HepG2 (cell line): ENCODE data around the gene RGP1. TPM values are rescaled to one million over a fixed set of nuclear protein-coding genes. Genes with fewer than 3 reads are reported as not detected.

ENCODE experiments used
- ATAC-seq: fragments of 200-7000 bp; cut with Tn5 transposase; 3 replicates; pipeline ENCODE4 v1.9.1; 2020; ENCODE audit warnings: mild to moderate bottlenecking, moderate library complexity
- BruUV-seq: library from RNA; stranded (reverse); fragments of 400-500 nt; replicated peaks from 2 replicates; lab custom pipeline; 2021; lab: Mats Ljungman, UMichigan
- CTCF ChIA-PET: fragments of 300-600 bp; formaldehyde crosslinking; extraction: SDS; loops from one replicate; lab custom pipeline; 2021; ENCODE audit warnings: low total read pairs, inconsistent platforms, low intra/inter-chr PET ratio; lab: Yijun Ruan, JAX
- POLR2A ChIA-PET: fragments of 350-600 bp; sonication (Branson Sonifier 250); formaldehyde crosslinking; loops from one replicate; lab custom pipeline; 2020; ENCODE audit warnings: antibody characterized with exemption, inconsistent platforms; lab: Yijun Ruan, JAX
- DNase-seq: peaks from one replicate; pipeline ENCODE4 v3.0.0-alpha.2; 2015; ENCODE audit warnings: low spot score
- FAIRE-seq: peaks from 3 replicates; lab custom pipeline; 2011; peaks lifted over from hg19 to GRCh38; lab: Jason Lieb, UNC
- H2AFZ ChIP-seq: one replicate; pipeline ENCODE4 v1.6.1; 2011; ENCODE audit warnings: low read length, inconsistent platforms
- H3K27ac ChIP-seq: fragments of 300-600 bp; 3 replicates; pipeline ENCODE4 v1.8.0; 2011; ENCODE audit warnings: mixed run types, mild to moderate bottlenecking, mixed read lengths, low read length, inconsistent platforms; ENCODE audit not compliant: insufficient read depth; ENCODE audit errors: extremely low read length
- H3K27me3 ChIP-seq, 2 experiments: fragments of 200-600 bp in 1 of 2; 2 replicates in 1 of 2; 3 replicates in 1 of 2; pipeline versions ENCODE4 v1.6.0 to v1.8.0; 2011; ENCODE audit warnings: low read length in 2 of 2, mild to moderate bottlenecking in 2 of 2, moderate library complexity in 2 of 2, inconsistent platforms in 1 of 2; ENCODE audit not compliant: insufficient read depth in 2 of 2, control insufficient read depth in 1 of 2
- H3K36me3 ChIP-seq, 2 experiments: fragments of 200-600 bp in 1 of 2; replicated peaks in 1 of 2; 2 replicates in 1 of 2; 3 replicates in 1 of 2; pipeline versions ENCODE4 v1.5.1 to v1.8.0; 2011; ENCODE audit warnings: low read length in 2 of 2, inconsistent platforms in 1 of 2; ENCODE audit not compliant: insufficient read depth in 2 of 2, control insufficient read depth in 1 of 2
- H3K4me1 ChIP-seq: 2 replicates; pipeline ENCODE4 v1.5.1; 2012; ENCODE audit warnings: low read length, inconsistent platforms; ENCODE audit not compliant: insufficient read depth
- H3K4me2 ChIP-seq: 2 replicates; pipeline ENCODE4 v1.6.0; 2011; ENCODE audit warnings: low read depth, low read length, inconsistent platforms
- H3K4me3 ChIP-seq, 3 experiments: fragments of 200-600 bp in 1 of 3; sonication (generic), shearing (Covaris generic) in 1 of 3; replicated peaks in 1 of 3; 2 replicates each; pipeline ENCODE4 v1.5.1; 2011 to 2016; ENCODE audit warnings: low read length in 3 of 3, inconsistent platforms in 2 of 3, low read depth in 2 of 3, mild to moderate bottlenecking in 2 of 3, control low read depth in 1 of 3, mixed read lengths in 1 of 3; ENCODE audit not compliant: insufficient read depth in 1 of 3
- H3K79me2 ChIP-seq: one replicate; pipeline ENCODE4 v1.6.1; 2011; ENCODE audit warnings: low read length, inconsistent platforms; ENCODE audit not compliant: insufficient read depth
- H3K9ac ChIP-seq: 2 replicates; pipeline ENCODE4 v1.6.0; 2011; ENCODE audit warnings: mild to moderate bottlenecking, low read depth, low read length, inconsistent platforms; ENCODE audit not compliant: insufficient read depth
- H3K9me3 ChIP-seq: 2 replicates; pipeline ENCODE4 v1.5.1; 2012; ENCODE audit warnings: mild to moderate bottlenecking, low read length
- H4K20me1 ChIP-seq: 2 replicates; pipeline ENCODE4 v1.6.0; 2011; ENCODE audit warnings: inconsistent platforms, mild to moderate bottlenecking, low read length, moderate library complexity; ENCODE audit not compliant: insufficient read depth
- AHDC1 ChIP-seq: sonication (generic); formaldehyde crosslinking; IDR thresholded peaks from 2 replicates; pipeline ENCODE4 v1.5.1; 2020; ENCODE audit warnings: mild to moderate bottlenecking, missing genetic modification reagents, borderline replicate concordance
- CBX2 ChIP-seq, 2 experiments: fragments of 200-600 bp in 1 of 2; sonication (generic); formaldehyde crosslinking in 1 of 2; IDR thresholded peaks; 2 replicates each; pipeline versions ENCODE4 v1.7.0 to v1.8.1; 2018 to 2022; ENCODE audit warnings: low read depth in 2 of 2, low read length in 1 of 2, mild to moderate bottlenecking in 1 of 2, missing genetic modification reagents in 1 of 2
- ELF4 ChIP-seq: sonication (generic); formaldehyde crosslinking; IDR thresholded peaks from 2 replicates; pipeline ENCODE4 v1.5.0; 2020; ENCODE audit warnings: missing genetic modification reagents, mild to moderate bottlenecking, moderate library complexity, borderline replicate concordance
- FOXP4 ChIP-seq: sonication (generic); formaldehyde crosslinking; IDR thresholded peaks from 2 replicates; pipeline ENCODE4 v1.4.0; 2020; ENCODE audit warnings: missing genetic modification reagents
- KLF6 ChIP-seq: IDR thresholded peaks from 2 replicates; pipeline ENCODE4 v1.8.0; 2016; ENCODE audit warnings: missing biosample characterization, missing genetic modification reagents
- MED13 ChIP-seq: sonication (generic); formaldehyde crosslinking; IDR thresholded peaks from 2 replicates; pipeline ENCODE4 v1.5.0; 2020; ENCODE audit warnings: missing genetic modification reagents
- PRMT3 ChIP-seq: sonication (generic); formaldehyde crosslinking; IDR thresholded peaks from 2 replicates; pipeline ENCODE4 v1.8.1; 2022; ENCODE audit warnings: low read depth, mild to moderate bottlenecking, moderate library complexity, missing genetic modification reagents, borderline replicate concordance
- REPIN1 ChIP-seq: sonication (generic); formaldehyde crosslinking; IDR thresholded peaks from 2 replicates; pipeline ENCODE4 v1.8.0; 2022; ENCODE audit warnings: missing genetic modification reagents, low read depth, mild to moderate bottlenecking, borderline replicate concordance
- TAF1 ChIP-seq: sonication (generic); formaldehyde crosslinking; IDR thresholded peaks from 2 replicates; pipeline ENCODE4 v1.4.0; 2020; ENCODE audit warnings: missing genetic modification reagents
- ZFP41 ChIP-seq: sonication (generic); formaldehyde crosslinking; IDR thresholded peaks from 2 replicates; pipeline ENCODE4 v1.4.0; 2020; ENCODE audit warnings: mild to moderate bottlenecking, missing genetic modification reagents, borderline replicate concordance
- ZNF530 ChIP-seq: sonication (generic); formaldehyde crosslinking; IDR thresholded peaks from 2 replicates; pipeline ENCODE4 v1.5.0; 2020; ENCODE audit warnings: low read depth, mild to moderate bottlenecking, missing genetic modification reagents
- ZNF572 ChIP-seq: sonication (generic); formaldehyde crosslinking; IDR thresholded peaks from 2 replicates; pipeline ENCODE4 v1.5.1; 2020; ENCODE audit warnings: mild to moderate bottlenecking, missing genetic modification reagents
- WGBS: methylation state at CpG from one replicate; pipeline ENCODE4 v1.1.6; 2017; ENCODE audit warnings: low lambda C conversion rate; 5-methylcytosine and 5-hydroxymethylcytosine counted together
- in situ Hi-C: cut with HindIII; loops from 2 replicates; pipeline ENCODE4 v1.10.0; 2017; ENCODE audit warnings: low pct_unique_long_range_greater_than_20kb; ENCODE audit not compliant: extremely low pct_ligation_motif_present
- intact Hi-C: fragments of 100-400 bp; cut with micrococcal nuclease; formaldehyde crosslinking; loops from one replicate; pipeline ENCODE4 v1.10.0; 2022; ENCODE audit not compliant: unreplicated experiment
- polyA plus RNA-seq, 8 experiments: library from polyadenylated mRNA; depleted of rRNA in 3 of 8; stranded (reverse) in 7 of 8; unstranded in 1 of 8; fragments of >200 nt; fragmentation: Illumina TruSeq in 4 of 8; extraction: Trizol in 4 of 8; gene quantifications; 2 replicates each; pipeline versions ENCODE4 v1.2.1 to v1.2.3, GENCODE V29; 2011 to 2016; ENCODE audit warnings: low read depth in 4 of 8, missing spikeins in 1 of 8, mixed read lengths in 1 of 8; ENCODE audit not compliant: insufficient read depth in 1 of 8
- total RNA-seq, 5 experiments: library from RNA; depleted of rRNA; stranded (reverse); fragments of >200 nt; fragmentation: Illumina TruSeq; extraction: Trizol; gene quantifications; 2 replicates each; pipeline ENCODE4 v1.2.3, GENCODE V29; 2016; ENCODE audit warnings: low read depth in 1 of 5

The RGP1 gene
- total and polyA plus RNA-seq, 2 of the 13 experiments (the other 11 are each of a cell fraction or from before 2014, with no cell fraction given): 12.7 to 21.0 TPM

- Histone ChIP-seq H3K36me3 (peaks cover 66 to 95% of the 10 kb centered on the region in 2 experiments), H3K9me3 (no peaks in the 10 kb centered on the region), H3K4me2 (no peak overlapping the region), H3K4me3 (no peak overlapping the region), H3K79me2 (no peaks in the 10 kb centered on the region), H3K4me1 (no peaks in the 10 kb centered on the region), H3K9ac (no peak overlapping the region), H4K20me1 (no peaks in the 10 kb centered on the region), H3K27ac (no peak overlapping the region), H3K27me3 (no peaks in the 10 kb centered on the region), H2AFZ (no peak overlapping the region)
- DNase-seq (no peak), FAIRE-seq (no peak), ATAC-seq (no peak)
- BruUV-seq: TSS peak; percentile 20
- no peak for TF ChIP-seq ZNF572 (CRISPR knock-in tag)
- TF ChIP-seq CBX2 (IDR thresholded peaks at IDR 0.05; ENCODE audit: low read depth, low read length): no peak
- TF ChIP-seq CBX2 (CRISPR knock-in tag; IDR thresholded peaks at IDR 0.05; ENCODE audit: low read depth): no peak
- TF ChIP-seq REPIN1 (CRISPR knock-in tag): no peak
- TF ChIP-seq ZNF530: no peak
- TF ChIP-seq KLF6 (CRISPR knock-in tag): no peak
- TF ChIP-seq PRMT3: no peak
- intact Hi-C loops: no loop called here
- in situ Hi-C loops: no loop called here
- ChIA-PET CTCF (no interaction called here), POLR2A (no interaction called here)
- 98% methylated on average over 4 of the region's 4 CpGs for WGBS
These were observed 29.5 kb upstream of the RGP1 start for GRCh38 chr9:35719546-35719945.

DNA sequence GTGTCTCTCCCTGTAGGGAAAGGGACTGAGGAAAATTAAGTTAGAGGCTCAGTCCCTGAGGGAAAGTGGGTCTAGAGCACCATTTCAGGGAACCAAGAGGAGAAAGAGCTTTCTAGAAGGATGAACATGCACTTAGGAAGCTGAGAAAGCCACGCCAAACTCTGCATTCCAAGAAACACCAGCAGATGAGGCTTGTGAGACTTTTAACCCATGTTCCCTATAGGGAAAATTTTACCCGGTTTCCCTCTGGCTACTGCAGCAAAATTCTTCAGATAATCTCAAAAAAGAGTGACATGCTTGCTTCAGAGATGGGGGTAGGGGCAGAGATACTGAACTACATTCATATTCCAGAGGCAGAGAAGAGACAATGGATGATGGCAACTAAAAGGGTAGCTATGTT lies 25.7 kb upstream of the RGP1 start:
- POLR2A ChIA-PET: no interaction called here
- DNase-seq (no peak), ATAC-seq (no peak), FAIRE-seq (no peak)
- intact Hi-C loops (no loop called here), in situ Hi-C loops (no loop called here)
- Histone ChIP-seq H3K36me3 (peaks cover 41 to 77% of the 10 kb centered on the region in 2 experiments), H3K27me3 (no peaks in the 10 kb centered on the region), H3K4me2 (no peak overlapping the region), H3K9ac (no peak overlapping the region), H3K27ac (no peak overlapping the region), H4K20me1 (peaks cover 5% of the 10 kb centered on the region; the same call in 1 of the 2 replicates), H3K79me2 (peaks cover 20% of the 10 kb centered on the region), H2AFZ (no peak overlapping the region), H3K9me3 (no peaks in the 10 kb centered on the region), H3K4me1 (peaks cover 23% of the 10 kb centered on the region), H3K4me3 (no peak overlapping the region)
- 89% methylated on average over 2 of the region's 2 CpGs for WGBS
- CTCF ChIA-PET: no interaction called here
- BruUV-seq: no TSS peak
- TF ChIP-seq AHDC1 (CRISPR knock-in tag) (no peak), MED13 (CRISPR knock-in tag) (no peak), FOXP4 (CRISPR knock-in tag) (no peak), TAF1 (CRISPR knock-in tag) (no peak), ZFP41 (CRISPR knock-in tag) (no peak), ELF4 (no peak)
